Stimulated activated CD4-positive, alpha-beta T cell treated with anti-CD3 and anti-CD28 coated beads, Interleukin-12 subunit alpha, Interleukin-12 subunit beta, amount 100 ng/mL, for 4 hours (primary cell): Measurements from ENCODE around the gene MUC4.
"Not testable (repeated sequence)": the region's sequence is repeated elsewhere in the genome, so short reads cannot be mapped to it uniquely, and the experiment has no call there.

Experiments used
- DNase-seq: peaks from one replicate; pipeline ENCODE4 v3.0.0-alpha.2; 2020

Gene MUC4

DNA sequence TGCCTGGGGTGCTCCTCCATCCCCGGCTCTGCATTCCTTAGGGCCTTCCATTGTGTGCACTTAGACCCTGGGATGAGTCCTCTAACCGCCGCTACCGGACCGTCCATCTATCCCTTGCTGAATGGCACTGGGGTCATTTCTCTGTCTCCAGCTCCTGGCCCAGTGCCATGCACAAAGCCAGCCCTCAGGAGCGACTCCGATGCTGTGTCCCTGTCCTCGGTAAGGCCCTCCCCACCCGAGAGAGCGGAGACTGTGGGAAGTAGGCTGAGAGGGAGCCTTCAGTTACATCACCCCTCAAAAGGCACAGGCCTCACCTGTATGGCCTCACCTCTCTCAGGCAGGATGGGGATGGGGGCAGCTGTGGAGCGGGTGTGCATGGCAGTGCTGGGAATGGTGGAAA, 33.8 kb downstream of the MUC4 start:
- DNase-seq: no peak

DNA sequence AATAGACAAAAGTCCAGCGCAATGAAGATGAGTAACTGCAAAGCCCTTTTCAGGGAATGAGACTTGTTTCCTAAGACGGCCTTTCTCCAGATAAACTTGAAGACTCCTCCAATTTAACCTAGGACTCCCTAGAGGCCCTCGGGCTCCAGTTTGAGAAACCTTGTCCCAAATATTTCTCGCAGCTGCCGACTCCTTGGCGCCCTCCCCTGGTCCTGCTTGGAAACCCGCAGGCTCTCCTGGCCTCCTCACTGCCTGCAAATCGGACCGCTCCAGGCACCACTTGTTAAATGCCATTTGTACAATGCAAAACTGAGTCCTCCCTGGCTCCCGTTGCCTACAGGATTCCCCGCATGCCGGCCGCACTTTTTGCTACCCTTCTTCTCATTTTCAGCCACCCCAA, 36.8 kb downstream of the MUC4 start:
- DNase-seq: no peak

DNA sequence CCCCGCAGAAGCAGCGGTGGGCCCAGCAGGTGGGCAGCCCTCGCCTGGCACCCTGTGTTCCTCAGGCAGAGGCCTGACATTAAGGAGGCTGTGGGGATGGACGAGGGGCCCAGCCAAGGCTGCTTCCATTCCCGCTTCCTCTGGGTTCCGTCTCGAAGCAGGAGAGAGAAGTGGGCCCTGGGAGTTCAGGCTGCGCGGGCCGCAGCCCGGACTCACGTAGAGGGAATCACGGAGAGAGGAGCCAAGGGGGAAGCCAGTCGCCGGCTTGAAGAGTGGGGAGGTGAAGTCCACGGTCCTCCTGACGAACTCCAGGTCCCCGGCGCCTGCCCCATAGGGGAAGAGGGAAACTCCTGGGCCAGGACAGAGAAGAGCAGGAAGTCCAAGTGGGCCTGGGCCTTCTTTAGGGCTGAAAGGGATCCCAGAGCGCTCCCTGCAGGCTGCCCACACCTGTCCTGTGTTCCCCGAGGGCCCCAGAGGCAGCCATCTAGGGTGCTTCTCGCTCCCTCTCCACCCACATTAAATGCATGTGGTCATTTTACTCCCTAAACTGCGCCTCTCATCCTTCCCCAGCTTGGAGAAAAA, 37.7 kb downstream of the MUC4 start:
- DNase-seq: no peak

DNA sequence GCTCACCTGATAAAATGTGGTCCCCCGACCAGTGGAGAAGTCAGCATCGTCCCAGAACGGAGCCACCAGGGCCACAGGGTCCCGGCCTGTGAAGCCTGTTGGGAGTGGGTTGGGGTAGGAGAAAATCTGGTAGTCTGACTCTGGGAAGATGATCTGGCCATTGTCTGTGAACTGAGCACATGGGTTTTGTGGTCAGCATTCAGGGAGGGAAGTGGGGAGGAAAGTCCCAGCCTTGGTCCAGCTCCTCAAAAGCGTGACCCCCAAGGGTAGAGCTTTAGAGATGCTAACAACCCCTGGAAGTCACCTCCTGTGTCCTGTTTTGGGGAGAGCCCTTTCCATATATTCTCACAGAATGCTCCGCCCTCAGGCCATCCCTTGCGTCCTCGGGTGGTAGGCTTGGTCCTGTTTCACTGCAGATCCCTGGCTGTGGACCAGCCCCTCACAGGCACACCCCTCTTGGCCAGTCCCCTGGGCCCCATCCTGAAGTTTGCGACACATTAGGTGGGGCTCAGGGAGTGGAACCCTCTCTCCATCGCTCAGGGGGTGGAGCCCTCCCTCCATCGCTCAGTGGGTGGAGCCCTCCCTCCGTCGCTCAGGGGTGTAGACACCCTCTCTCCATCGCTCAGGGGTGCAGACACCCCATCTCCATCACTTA, 40.0 kb downstream of the MUC4 start:
- no peak for DNase-seq

DNA sequence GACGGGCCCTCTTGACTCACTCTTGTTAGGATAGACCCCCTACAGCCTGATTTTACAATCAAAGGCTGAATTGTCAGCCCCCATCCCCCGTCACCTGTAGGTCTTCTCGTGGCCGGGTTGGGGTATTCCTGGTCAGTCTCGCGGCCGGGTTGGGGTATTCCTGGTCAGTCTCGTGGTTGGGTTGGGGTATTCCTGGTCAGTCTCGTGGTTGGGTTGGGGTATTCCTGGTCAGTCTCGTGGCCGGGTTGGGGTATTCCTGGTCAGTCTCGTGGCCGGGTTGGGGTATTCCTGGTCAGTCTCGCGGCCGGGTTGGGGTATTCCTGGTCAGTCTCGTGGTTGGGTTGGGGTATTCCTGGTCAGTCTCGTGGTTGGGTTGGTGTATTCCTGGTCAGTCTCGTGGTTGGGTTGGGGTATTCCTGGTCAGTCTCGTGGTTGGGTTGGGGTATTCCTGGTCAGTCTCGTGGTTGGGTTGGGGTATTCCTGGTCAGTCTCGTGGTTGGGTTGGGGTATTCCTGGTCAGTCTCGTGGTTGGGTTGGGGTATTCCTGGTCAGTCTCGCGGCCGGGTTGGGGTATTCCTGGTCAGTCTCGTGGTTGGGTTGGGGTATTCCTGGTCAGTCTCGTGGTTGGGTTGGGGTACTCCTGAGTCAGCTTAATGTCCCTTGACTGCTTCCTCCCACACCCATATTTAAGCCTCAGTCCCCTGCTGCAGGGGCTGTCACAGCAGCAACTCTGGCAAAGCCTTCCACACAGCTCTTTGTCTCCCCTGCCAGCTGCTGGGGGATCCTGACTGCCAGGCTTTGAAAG, 40.7 kb downstream of the MUC4 start:
- DNase-seq: not testable (repeated sequence)

DNA sequence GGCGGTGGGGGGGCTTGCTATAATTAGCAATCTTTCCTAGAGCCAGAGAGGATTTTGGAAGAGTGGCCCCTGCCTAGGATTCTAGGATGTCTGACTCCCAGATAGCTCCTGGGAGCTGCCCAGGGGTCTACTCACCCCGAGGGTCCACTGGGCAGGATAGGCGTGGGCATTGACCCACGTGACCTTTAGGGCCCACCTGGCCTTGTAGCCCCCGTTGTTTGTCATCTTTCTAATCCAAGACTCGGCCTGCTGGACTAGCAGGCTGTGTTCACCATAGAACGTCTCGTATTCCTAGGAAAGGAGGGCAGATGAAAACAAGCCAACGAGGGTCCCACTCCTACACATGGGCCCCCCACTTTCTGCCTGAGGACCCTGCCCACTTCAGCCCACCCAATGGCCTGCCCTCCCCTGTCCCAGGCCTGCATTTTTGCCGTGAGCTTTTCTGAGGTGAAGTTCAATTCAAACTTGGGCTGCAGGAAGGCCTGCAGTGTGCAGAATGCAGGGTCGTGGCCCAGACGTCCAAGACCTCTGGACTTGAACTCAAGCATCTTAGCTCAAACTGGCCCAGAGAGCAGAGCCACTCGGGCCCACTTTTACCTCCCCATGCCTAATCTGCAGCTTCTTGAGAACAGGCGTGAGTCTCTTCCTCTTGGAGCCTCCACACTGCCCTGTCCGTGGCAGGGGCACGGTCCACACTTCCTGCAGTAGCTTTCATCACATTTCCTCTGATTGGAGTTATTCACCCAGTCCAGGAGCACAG, 41.5 kb downstream of the MUC4 start:
- DNase-seq: no peak

DNA sequence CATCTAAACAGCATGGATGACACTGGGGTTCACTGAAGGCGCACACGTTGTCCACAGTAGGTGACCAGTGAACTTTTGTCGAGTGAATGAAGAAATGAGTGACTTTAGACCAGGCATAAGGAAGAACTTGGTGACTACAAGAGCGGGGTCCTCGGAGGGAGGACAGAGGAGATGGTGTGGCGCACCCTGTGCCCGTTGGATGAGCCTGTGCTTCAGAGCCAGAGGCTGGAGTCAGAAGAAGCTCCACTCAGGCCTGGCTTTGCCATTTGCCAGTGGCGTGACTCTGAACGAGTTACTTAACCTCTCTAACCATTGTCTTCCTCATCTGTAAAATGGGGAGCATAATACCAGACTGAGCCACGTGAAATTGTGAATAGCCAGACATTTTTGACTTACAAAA, 42.2 kb downstream of the MUC4 start:
- no peak for DNase-seq

DNA sequence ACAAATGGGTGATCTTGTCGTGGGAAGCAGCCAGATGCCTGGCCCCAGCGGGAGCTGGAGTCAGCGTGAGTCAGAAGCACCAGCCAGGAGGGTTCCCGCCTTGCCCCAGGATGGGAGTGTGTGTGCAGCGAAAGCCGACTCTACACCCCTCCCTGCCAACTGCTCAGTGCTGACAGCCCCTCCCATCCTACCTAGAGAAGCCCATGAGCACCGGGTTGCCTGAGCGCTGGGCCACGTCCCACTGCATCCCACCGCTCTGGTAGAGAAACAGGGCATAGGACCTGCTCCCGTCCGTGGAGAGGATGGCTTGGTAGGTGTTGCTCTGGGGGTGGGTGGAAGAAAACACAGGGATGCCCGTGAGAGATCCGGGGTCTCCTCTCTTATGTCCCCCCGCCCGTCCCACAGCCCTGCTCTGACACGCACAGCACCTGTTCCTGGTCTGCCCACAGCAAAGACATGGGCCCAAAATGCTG, 42.9 kb downstream of the MUC4 start:
- DNase-seq: no peak

DNA sequence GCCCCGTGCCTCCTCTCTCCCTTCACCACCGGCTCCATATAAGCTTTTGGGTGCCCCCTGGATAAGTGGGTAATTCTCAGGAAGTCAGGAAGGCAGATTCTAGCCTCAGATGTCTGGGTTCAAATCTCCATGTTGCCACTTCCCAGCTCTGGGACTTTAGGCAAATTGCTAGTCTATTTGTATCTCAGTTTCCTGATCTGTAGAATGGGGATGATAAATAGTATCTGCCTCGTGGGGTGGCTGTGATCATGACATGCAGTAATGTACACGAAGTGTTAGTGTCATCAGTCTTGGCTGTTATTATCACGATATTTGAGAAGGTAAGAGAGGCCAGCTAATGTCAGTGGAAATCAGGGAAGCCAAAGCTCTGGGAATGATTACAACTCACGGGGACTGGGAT, 43.3 kb downstream of the MUC4 start:
- no peak for DNase-seq

DNA sequence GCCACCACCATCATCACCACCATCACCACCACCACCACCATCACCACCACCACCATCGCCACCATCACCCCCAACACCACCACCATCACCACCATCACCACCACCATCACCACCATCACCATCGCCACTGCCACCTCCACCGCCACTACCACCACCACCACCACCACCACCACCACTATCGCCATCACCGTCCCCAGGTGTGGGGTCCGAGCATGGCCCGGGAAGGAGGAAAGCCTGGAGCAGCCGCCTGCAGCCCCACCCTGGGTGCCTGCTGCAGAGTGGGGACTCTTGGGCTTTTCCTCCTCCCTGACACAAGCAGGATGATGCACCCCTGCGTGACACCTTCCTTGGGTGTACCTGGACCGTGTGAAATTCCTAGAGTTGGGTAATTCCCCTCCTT, 43.9 kb downstream of the MUC4 start:
- DNase-seq: no peak

DNA sequence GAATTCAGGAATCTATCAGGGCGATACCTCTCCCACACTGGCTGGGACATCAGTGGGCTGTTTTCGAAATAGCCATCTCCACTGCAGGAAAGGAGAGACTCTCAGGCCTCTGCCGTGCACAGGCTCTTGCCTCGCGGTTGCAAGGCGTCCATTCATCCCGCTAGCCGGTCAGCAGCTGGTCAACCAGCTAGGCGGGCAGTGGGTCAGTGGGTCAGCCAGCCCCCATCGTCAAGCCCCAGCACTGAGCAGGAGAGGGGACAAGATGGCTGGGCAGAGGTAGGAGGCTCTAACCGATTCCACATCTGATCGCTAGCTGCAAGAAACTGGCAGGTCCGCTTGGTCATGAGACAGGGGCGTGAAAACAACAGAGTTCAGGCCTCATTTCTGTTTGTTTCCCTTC, 45.1 kb downstream of the MUC4 start:
- DNase-seq: no peak

DNA sequence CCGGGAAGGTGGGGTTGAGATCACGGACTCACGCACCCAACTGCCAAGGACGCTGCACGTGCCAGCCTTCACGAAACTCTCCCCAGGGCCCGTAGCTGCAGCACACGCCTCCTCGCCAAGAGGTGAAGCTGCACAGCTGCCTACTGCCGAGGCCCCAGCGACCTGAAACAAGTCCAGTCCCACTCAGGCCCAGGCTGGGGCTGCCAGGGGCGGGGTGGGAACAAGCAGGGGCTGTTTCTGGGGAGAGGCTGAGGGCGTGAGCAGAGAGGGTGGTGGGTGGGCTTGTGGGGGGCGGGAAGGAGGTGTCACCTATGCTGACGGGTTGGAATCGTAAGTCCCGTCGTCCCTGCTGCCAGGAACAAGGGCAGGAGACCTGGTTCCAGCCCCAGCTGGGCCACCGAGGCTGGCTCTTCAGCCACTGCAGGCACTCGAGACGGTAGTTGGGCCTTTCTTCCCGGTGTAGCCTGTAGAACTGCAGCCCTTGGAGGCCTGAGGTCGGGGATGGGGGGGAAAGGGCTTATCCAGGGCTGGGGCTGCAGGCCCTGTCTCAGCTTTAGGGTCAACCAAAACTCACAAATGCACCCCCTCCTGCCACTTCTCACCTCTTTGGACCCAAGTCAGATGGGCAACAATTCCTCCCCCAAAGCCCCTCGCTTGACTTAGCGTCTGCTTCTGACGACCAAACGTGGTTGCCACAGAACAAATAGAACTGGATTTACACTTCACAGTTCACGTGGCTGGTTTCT, 46.6 kb downstream of the MUC4 start:
- no peak for DNase-seq

DNA sequence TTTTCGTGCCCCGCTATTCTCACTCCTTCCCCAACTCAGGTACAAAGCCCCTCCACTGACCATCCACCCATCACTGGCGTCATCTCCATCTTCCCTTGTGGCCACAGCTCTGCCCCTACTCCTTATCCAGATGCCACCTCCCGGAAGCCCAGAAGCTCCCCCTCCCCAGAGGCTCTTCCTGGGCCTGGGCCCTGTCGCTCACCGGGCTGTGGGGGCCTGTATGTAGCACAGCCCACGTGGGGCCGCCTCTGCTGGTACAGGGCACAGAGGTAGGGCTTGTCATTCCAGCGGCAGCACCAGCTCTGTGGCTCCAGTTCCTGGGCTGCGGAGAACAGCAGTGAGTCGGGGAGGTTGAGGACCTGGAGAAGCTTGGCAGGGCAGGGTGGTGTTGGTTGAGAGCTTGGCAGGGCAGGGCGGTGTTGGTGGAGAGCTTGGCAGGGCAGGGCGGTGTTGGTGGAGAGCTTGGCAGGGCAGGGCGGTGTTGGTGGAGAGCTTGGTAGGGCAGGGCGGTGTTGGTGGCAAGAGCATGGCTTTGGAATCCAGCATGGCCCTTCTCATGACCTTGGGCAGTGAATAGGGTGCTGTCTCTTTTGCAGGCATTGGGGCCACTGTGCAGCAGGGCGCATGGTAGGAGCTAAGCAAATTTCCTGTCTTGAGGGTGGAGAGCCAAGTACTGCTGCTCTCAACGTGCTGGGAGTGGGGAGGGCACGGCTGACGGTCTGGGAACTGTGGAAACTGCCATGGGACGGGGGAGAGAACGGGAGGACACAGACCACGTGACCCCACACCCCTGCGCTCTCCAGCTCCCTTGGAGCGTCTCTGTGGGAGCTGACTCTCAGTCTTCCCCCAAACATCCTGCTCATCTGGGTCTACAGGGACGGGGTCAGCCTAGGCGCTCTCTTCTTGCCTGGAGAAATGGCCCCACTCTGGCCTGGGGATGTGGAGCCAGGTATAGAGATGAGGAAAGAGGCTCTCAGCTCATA, 47.6 kb downstream of the MUC4 start:
- DNase-seq: no peak

DNA sequence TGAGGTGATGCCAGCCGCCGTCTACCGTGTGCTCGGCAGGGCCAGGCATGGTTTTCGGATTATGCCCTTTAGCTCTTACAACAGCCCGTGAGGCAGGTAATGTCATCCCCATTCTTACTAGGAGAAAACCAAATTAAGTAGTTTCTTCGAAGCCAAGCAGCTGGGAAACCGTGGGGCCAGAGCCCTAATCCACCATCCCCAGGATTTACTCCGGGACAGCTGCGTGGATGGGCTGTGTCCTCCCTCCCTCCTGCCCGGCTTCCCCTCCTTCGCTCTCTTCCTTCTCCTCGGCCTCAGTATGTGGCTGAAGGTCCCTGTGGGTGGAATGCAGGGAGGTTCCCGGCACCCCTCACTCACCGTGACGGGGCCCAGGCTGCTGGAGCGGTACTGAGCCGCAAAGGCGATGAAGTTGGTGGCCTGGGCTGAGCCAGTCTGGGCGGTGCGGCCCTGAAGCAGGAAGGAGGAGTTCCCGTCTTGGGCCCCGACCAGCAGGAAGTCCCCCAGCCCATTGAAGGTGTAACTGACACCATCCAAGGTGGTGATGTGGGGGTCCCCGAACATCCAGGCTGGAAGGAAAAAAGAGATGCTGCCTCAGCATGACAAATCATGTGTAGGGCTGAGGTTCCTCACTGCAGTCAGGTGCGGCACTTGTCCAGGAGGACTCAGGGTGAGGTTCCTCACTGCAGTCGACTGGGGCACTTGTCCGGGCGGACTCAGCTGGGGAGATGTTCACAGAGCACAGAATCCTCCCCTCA, 48.5 kb downstream of the MUC4 start:
- DNase-seq: no peak

DNA sequence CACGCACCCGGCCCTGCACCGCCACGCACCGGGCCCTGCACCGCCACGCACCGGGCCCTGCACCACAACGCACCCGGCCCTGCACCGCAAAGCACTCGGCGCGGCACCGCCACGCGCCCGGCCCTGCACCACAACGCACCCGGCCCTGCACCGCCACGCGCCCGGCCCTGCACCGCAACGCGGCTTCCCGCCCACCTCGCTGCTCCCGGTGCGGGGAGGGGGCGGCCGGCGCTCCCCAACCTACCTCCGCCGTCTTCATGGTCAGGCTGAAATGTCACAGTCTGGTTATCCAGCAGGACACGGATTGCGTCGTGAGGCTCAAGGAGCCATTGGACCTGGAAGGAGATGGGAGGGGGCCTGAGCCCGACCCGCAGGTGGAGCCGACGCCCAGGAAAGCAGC, 49.1 kb downstream of the MUC4 start:
- no peak for DNase-seq

DNA sequence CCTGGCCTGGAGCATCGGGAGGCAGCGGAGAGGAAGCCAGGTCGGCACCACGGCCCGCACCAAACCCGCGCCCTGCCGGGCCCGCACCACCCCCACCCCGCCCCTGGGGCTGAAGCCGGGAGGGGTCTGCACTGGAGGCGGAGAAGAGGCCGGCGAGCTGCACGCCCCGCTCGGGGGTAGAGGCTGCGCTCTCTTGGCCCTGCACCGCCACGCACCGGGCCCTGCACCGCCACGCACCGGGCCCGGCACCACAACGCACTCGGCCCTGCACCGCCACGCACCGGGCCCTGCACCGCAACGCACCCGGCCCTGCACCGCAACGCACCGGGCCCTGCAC, 49.5 kb downstream of the MUC4 start:
- no peak for DNase-seq

DNA sequence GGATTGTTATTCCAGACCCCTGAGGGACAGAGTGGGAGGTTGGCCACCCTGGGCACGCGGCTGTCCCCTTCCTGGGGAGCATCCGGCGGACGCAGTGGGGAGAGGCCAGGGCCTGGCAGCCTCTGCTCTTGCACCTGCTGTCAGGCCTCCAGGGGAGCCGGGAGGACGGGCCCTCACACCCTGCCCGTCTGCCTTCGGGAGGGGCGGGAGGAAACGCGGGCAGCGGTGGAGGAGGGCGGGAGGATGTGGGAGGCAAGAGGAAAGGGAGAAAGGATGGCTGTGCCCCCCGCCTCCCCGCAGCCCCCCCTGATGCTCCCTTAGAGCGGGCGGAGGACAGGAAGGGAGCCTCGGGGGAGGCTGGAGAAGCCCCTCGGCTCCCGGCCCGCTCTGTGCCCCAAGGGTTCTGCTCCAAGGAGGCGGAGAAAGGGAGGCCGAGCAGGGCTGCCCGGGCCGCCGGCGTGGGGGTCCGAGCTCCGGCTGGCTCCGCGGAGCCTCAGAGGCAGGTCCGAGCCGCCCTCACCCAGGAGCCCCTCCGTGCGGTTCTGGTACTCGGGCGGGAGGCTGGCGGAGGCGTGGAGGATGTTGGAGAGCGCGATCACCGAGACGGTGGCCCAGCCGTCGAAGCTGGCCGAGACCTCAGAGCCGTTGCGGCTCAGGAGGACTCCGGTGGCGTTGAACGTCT, 50.0 kb downstream of the MUC4 start:
- DNase-seq: no peak

DNA sequence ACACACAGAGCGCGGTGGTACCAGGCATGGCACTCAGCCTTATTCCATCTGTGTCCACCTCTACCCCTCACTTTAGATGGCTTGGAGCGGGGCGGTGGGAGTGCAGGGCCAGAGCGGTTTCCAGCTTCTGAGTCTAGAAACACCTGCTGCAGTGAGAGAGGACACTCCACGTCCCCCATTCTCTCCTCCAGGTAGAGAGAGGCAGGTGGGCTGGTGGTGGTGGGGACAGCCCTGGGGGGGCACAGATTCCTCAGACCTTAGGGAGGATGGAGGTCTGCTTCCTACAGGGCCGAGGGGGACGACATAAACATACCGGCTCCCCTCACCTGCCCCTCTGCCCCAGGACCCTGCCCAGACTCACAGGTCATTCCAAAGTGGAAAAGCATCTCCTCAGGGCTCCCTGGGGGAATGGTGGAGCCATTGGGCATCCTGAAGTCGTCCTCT, 50.6 kb downstream of the MUC4 start:
- DNase-seq: no peak

DNA sequence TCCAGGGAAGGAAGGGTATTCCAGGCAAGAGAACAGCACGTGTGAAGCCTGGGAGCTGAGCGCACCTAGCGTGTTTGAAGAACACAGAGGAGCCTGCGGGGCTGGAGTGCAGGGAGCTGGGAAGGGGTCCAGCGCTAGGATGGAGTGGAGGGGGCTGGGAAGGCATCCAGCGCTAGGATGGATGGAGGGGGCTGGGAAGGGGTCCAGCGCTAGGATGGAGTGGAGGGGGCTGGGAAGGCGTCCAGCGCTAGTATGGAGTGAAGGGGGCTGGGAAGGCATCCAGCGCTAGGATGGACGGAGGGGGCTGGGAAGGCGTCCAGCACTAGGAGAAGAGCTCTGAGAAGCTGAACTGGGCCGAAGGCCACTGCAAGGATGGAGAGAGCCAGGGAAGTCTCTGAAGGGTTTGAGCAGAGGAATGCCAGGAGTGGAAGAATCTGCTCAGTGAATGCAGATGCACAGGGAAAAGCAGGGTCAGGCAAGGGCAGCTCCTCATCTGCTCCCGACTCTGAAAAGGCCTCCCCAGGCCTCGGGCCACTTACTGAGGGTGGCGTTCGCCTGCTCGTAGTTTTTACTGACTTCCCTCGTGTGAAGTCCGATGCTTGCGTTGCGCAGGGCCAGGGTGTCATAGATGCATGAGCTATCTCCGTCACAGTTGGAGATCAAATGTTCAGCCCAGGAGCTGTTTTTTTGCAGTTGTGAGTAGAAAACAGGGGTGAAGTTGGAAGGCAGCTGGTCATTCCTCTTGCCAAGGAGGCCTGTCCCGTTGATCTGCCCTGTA, 51.2 kb downstream of the MUC4 start:
- no peak for DNase-seq
